ENCODE measurements around the gene POLD2.

Gene POLD2

GRCh38 chr7:44120395-44120794 lies 3.0 kb downstream of the POLD2 start:
- H3K4me3 ChIP-seq (ENCODE audit: low read length, poor library complexity, severe bottlenecking): peak overlapping the region; percentile 90
- peaks cover 5% of the 10 kb centered on the region; the same call in 1 of the 2 replicates for H3F3A ChIP-seq (ENCODE audit: low read depth)
- no peaks in the 10 kb centered on the region for H3K9me2 ChIP-seq (replicated peaks; ENCODE audit: low read depth, low read length)
- peaks cover 9% of the 10 kb centered on the region; the same call in 1 of the 2 replicates for H3K36me3 ChIP-seq (ENCODE audit: insufficient read depth, low read length)
- H3K9ac ChIP-seq (ENCODE audit: low read depth, low read length, poor library complexity, severe bottlenecking): peak overlapping the region; percentile 74
- H3K4me2 ChIP-seq (ENCODE audit: low read depth, low read length, poor library complexity, severe bottlenecking): peak overlapping the region; percentile 99
- no peak for TF ChIP-seq EZH2phosphoT487 (IDR thresholded peaks at IDR 0.05; ENCODE audit: borderline replicate concordance)
- no peak for TF ChIP-seq CTCF (conservative IDR thresholded peaks at IDR 0.05; ENCODE audit: low read length)
- no peaks in the 10 kb centered on the region for H3K9me3 ChIP-seq (ENCODE audit: insufficient read depth, low read depth, low read length)
- H3K27me3 ChIP-seq (ENCODE audit: insufficient read depth, low read length, poor library complexity, severe bottlenecking): no peaks in the 10 kb centered on the region
- peaks cover 53% of the 10 kb centered on the region for H3K79me2 ChIP-seq (ENCODE audit: insufficient read depth, low read length)
- H3K4me1 ChIP-seq (ENCODE audit: insufficient read depth, low read length, poor library complexity, severe bottlenecking): peaks cover 41% of the 10 kb centered on the region
- H2AFZ ChIP-seq (ENCODE audit: low read length): no peak overlapping the region
- H4K20me1 ChIP-seq (ENCODE audit: insufficient read depth, low read length, poor library complexity, severe bottlenecking): peaks cover 6% of the 10 kb centered on the region

- Histone ChIP-seq H3F3A (ENCODE audit: low read depth) (0 out of 2 replicates have a peak, but pooled peaks cover under 1% of the 10 kb centered on the region), H3K4me2 (ENCODE audit: low read depth, low read length, poor library complexity, severe bottlenecking) (peak overlapping the region; percentile 99), H3K9ac (ENCODE audit: low read depth, low read length, poor library complexity, severe bottlenecking) (peak overlapping the region; percentile 74), H3K36me3 (ENCODE audit: insufficient read depth, low read length) (peaks cover 14% of the 10 kb centered on the region; the same call in 1 of the 2 replicates), H3K9me2 (replicated peaks; ENCODE audit: low read depth, low read length) (no peaks in the 10 kb centered on the region), H2AFZ (ENCODE audit: low read length) (no peak overlapping the region), H3K27me3 (ENCODE audit: insufficient read depth, low read length, poor library complexity, severe bottlenecking) (no peaks in the 10 kb centered on the region), H3K79me2 (ENCODE audit: insufficient read depth, low read length) (peaks cover 53% of the 10 kb centered on the region), H3K4me3 (ENCODE audit: low read length, poor library complexity, severe bottlenecking) (peak overlapping the region; percentile 90), H4K20me1 (ENCODE audit: insufficient read depth, low read length, poor library complexity, severe bottlenecking) (peaks cover 6% of the 10 kb centered on the region), H3K4me1 (ENCODE audit: insufficient read depth, low read length, poor library complexity, severe bottlenecking) (peaks cover 41% of the 10 kb centered on the region), H3K9me3 (ENCODE audit: insufficient read depth, low read depth, low read length) (no peaks in the 10 kb centered on the region)
- TF ChIP-seq EZH2phosphoT487 (IDR thresholded peaks at IDR 0.05; ENCODE audit: borderline replicate concordance): no peak
Measured at GRCh38 chr7:44119829-44120380, 3.4 kb downstream of the POLD2 start.

GRCh38 chr7:44117801-44118429 lies 5.4 kb downstream of the POLD2 start:
- no peak overlapping the region for H3K4me2 ChIP-seq (ENCODE audit: low read depth, low read length, poor library complexity, severe bottlenecking)
- no peaks in the 10 kb centered on the region for H3K27me3 ChIP-seq (ENCODE audit: insufficient read depth, low read length, poor library complexity, severe bottlenecking)
- H3K79me2 ChIP-seq (ENCODE audit: insufficient read depth, low read length): peaks cover 49% of the 10 kb centered on the region
- H2AFZ ChIP-seq (ENCODE audit: low read length): no peak overlapping the region
- H3K9me3 ChIP-seq (ENCODE audit: insufficient read depth, low read depth, low read length): no peaks in the 10 kb centered on the region
- no peak overlapping the region for H3K4me3 ChIP-seq (ENCODE audit: low read length, poor library complexity, severe bottlenecking)
- H3F3A ChIP-seq (ENCODE audit: low read depth): no peaks in the 10 kb centered on the region
- peaks cover 6% of the 10 kb centered on the region for H4K20me1 ChIP-seq (ENCODE audit: insufficient read depth, low read length, poor library complexity, severe bottlenecking)
- H3K36me3 ChIP-seq (ENCODE audit: insufficient read depth, low read length): peaks cover 26% of the 10 kb centered on the region; the same call in 1 of the 2 replicates
- peaks cover 41% of the 10 kb centered on the region for H3K4me1 ChIP-seq (ENCODE audit: insufficient read depth, low read length, poor library complexity, severe bottlenecking)
- no peaks in the 10 kb centered on the region for H3K9me2 ChIP-seq (replicated peaks; ENCODE audit: low read depth, low read length)
- no peak overlapping the region for H3K9ac ChIP-seq (ENCODE audit: low read depth, low read length, poor library complexity, severe bottlenecking)
- TF ChIP-seq EZH2phosphoT487 (IDR thresholded peaks at IDR 0.05; ENCODE audit: borderline replicate concordance) (no peak), CTCF (conservative IDR thresholded peaks at IDR 0.05; ENCODE audit: low read length) (no peak)

All from Loucy (cell line).